Measurements from ENCODE around the gene CPOX.

Gene CPOX

DNA sequence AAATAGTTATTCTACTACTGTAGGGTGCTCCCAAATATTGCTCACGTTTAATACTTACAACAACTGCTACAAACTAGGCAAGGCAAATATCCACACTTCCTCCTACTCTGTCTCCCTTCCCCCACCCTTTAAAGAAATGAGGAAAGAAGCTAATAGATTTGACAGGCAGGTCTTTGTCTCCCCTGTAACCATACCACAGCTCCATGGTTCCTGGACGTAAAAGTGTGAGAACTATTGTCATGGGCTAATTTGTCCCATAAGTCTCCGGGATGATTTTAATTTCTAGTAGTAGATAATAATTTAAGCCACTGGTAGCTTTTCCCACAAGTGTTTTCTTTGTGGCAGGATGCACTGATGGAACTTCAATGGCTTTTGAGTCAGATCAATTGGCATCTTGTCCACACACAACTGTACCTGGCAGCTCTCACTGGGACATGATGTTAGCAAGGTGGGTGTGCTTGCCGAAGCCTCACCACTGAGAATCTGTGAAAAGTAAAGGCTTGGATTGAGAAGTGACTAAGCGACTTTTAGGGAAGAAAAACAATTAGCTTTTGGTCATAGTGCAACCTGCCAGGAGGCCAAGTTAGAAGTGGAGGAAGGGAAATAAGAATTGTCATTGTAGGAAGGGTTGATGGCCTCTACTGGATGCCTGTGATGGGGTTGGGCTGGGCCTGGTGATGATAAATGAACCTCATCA, 1.4 kb upstream of the CPOX start:
- DNase-seq = no peak

DNA sequence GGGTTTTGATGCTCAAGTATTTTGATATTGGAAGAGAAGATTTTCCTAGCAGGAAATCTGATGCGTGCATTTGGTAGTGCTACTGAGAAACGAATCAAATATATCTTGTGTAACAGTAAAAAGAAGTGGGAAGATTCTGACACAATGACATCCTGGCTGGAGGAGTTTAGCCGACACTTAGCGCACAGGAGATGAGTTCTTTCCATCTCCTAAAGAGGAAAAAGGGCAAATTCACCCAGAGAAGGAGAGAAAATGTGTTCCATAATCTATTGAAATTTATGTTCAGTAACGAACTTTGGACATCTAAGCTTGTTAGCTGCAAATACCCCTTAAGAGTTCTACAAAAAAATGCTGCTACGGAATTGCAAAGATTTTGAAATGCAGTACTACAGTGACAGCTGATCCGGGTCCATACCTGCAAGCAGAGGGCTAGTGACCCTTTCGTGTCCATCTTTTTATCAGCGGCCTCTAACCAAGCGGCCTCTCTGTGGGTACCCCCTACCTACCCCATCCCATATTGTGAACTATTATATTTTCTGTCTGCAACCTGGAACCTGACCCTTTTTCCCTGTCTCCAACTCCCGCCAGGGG, 971 bp downstream of the CPOX start:
- DNase-seq = no peak

DNA sequence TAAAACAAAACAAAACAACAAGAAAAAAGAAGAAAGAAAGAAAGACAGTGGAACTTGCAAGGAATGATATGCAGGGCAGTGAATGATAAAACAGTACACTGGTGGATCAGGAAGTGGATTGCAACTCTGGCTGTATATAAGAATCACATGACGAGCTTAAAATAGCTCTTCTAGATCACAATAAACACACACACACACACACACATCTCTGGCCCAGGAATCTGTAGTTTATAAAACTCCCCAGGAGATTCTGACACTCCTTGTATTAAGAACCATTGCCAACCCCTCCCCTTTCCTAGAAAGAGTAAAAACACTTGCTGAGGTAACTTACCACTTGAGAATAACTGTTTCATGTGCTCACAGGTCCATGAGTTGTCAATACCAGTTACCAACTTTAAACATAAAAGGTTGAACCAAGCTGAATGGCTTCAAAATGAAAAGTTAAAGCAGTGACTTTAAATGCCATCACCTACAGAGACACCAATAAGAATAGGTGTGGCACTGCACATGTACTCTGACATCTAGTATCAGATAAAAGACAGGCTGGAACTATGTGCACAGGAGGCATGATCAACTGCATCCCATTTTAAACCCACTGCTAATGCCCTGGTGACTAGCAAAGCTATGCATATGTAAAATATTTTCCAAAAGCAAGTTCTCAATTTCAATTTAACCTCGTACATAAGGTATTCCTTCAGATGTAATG, 3.9 kb downstream of the CPOX start:
- DNase-seq = no peak

DNA sequence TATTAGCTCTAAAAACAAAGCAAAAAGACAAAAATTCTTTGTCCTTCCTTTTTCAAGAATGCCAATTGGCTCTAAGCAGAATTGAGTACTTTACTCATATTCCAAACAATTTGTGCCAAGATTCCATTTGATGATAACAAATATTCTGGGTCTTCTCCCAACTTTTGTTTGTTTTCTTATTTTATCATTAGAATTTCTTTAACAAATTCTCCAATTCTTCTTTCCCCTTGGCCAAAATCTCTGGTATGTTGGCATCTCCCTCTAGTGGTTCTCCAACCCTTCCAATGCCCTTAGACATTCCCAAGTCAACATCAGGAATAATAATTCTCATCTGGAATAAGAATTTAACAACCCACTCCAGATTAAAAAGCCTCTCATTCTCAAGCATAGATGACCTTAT, 5.3 kb downstream of the CPOX start:
- no peak for DNase-seq

DNA sequence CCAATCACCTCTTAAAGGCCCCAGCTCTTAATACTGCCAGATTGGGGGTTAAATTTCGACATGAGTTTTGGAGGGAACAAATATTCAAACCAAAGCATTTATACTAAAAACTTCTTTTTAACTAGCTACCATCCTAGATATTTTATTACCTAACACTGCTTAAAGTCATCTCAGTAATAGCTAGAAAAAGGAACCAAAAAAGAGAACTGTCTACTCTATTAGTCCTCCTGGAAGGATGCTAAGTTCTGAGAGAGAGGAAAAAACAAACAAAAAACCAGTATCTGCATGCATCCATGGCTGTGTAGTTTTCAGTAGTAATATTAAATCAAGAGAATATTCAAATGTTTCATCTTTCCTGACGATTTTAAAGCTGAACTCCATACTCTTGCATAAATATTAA, 5.8 kb downstream of the CPOX start:
- DNase-seq = no peak

DNA sequence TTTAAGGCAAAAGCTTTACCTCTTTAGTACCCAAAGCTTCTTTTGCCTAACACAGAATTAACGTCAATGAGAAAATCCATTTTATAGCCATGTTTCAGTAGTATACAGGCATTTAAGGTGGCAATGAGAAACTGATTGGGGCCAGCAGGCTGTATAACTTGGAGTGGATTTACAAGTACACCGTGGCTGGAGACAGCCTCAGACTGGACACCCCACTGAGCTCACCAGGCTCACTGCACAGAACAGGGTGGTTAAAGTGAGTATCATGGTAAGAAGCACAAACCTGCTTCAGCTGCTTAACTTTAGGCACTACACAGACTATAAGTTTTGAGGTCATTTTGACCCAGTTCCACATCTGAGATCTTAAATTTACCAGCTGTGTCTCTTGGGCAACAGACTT, 8.9 kb downstream of the CPOX start:
- DNase-seq = no peak

DNA sequence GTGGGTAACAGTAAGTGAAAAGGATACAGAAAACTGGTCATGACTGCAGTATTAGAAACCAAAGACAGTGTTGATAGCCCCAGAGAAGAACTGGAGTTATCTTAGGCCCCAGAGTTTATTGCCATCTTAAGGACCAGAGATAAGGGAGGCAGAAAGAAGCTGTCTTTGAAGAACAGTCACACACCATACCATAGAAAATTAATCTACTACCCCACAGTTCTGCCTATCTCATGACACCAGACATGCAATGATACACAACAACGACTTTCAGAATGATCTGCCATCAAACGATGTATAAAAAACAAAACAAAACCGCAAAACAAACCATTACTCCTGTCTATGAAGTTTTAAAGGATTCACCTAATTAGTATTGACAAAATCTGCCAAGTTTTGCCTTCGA, 9.6 kb downstream of the CPOX start:
- no peak for DNase-seq

DNA sequence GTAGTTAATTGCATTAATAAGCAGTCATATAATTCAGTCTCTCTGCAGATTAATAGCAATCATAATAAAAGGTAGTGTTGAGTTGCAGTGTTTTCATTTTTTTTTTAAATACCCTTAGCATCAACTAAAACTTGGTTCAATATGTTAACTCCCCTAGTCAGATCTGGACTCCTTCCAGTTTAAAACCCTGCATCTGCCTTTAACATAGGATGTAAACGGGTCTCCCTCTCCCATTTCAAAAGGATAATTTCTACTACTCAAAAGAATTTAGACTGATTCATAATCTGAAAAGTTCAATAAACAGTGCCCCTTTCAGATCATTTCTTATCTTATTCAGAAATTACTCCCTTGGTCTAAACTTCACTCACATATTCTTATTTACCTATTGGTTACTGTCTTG, 11.4 kb downstream of the CPOX start:
- no peak for DNase-seq

DNA sequence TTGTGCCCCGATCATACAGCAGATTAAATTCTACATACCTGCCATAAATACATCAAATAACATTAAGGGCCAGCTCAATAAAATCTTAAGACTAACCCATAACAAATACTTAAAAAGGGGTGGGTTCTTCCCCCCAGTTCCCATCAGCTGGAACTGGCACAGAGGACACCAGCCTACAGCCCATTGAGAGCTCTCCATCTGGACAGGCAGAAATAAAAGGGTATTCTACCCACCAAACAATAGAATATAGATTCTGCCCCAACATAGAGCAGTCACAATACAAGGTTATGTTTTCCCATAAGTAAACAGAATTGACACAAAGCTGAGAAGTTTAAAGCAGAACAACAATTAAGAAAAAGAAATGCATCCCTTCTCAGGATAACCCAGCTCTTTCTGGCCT, 11.9 kb downstream of the CPOX start:
- DNase-seq = no peak

DNA sequence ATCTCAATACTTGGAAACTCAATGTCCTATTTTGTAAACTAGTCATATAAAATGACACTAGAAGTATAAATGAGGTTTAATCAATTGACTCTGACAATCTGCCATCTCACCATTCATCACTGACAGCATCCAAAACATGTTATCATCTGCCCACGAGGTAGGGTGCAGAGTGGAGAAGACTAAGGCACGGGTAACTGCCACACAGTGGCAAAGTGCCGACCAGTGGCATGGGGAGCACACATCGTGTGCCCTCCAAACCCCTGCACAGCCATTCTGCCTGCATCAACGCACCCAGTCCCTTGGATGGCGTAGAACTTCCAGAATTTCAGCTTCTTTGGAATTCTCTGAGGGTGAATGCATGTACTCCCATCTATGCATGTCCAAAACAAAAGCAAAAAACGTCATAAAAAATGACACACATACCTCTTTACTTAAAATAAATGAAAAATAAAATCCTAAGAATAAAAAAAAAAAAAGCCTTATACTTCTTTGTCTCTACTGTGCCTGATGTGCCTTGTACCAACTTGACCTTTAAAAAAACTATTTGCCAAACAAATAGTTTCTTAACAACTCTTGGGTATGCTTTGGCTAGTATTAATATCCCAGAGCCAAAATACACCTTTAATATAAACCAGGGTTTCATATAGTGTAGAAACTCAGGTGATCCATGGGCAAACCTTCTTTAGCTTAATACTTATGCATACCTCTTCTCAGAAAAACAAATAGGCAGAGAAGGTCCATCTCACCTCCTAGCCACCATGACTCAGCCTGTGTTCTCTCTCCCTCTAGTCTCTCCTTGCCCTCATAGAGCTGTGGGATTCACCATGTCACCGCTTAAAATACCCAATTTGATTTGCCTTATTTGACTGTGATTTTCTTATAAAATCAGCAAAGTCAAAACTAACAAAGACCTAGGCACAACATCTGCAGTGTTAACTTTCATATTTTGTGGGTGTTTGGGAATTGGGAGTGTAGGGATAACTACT, 12.7 kb downstream of the CPOX start:
- DNase-seq = no peak

DNA sequence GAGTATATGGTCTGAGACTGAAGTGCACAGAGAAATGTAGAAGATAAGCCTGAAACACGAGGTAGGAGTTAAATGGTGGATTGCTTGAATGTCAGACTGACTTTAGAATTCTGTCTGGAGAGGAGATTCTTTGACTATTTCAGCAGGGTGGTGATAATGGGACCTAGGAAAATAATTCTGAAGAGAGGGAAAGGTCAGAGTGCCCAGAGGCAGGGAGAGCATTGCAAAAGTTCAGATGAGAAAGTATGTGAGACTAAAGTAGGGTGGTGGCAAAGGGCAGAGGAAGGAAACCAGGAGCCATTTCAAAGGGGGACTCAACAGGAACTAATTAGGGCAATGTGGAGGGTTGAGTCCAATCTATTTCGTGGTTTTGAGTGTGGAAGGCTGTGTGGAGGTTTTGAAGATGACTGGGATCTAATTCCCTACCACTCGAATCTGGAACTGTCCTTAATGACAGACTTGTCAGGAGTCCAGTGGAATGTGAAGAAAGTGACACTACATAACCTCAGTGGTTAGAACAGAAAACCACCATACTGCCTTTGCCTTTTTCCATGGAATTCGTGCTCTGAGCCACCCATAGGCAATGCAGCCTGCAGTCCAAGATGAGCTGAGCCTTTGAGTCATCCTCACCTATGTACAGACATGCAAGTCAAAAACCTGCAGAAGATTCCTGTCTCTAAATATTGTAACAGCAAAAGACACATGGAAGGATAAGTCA, 16.1 kb downstream of the CPOX start:
- peak; percentile 52 for DNase-seq

DNA sequence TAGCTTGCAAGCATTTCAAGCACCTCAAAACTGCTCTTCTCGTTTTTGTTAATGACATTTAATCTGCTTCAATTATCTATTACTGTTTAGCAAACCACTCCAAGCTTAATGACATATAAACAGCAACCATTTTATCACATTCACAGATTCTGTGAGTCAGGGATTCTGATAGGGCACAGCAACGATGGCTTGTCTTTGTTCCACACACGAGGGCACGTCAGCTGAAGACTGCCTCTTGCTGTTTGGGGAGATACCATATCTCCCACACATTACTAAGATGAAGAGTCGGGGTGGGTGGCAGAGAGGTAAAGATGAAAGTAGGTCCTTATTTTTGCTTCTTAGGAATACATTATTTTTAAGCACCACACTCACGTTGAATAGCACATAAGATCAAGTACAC, 19.3 kb downstream of the CPOX start:
- DNase-seq = no peak

DNA sequence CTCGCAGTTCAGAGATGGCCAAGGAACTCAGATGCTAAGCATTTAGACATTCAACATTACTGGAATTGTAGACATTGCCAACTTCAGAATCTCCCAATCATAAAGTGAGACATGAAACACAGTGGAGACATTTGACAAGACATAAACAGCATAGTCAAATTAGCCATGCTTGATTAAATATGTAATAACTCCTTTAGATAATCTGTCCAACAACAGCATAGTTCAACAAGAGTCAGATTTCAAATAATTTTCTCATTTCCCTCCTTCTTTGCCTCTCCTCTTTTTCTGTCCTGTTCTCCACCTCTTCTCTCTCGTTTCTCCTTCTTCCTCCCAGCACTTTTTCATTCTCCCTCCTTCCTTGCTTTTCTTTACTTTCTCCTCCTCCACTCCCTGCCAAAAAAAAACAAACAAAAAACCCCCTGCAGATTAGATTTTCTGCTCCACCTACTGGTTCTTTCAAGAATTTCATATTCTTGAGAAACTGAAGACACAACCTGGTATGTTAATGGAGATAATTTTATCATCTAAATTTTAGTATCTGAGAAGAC, 20.2 kb downstream of the CPOX start:
- no peak for DNase-seq

DNA sequence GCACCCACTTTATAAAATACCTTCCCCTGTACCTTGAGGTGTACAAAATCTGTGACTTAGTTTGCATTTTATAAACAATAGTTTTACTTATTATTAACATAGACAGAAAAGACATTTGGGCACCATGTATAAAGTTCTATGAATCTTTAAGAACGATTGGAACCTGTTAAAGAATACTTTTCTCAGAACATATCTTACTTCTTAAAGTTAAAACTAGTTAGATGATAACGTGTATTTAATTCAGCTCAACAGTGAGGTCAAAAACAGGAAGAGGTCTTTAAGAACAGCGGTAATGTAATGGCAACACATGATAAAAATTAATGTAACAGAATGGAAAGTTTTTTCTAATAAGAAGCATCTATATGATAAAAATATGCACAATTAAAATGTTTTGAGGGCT, 25.0 kb downstream of the CPOX start:
- no peak for DNase-seq

DNA sequence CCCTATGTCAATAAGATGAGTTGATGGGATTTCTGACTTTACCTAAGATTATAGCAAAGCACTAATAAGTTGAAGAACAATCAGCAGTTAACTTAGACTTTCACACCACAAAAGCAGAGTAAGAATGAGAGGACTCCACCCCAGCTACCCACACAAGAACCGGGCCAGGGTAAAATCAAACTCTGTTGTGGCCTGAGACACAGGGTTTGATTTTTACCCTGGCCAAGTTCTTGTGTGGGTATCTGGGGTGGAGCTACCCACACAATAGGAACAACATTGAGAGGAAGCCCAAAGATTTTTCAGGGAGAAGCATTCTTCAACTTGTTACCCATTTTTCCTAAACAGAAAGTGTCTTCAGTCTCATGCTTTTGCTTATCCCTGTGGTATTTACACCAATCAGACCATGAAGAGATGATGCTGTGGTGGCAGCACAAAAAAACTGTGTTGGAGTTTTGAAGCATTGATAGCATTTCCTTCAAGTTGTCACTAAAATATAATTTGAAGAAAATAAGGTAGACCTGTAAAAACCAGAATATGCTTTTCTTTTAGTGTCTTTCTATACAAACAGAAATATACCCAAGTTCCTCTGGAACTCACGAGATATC, 25.6 kb downstream of the CPOX start:
- no peak for DNase-seq

DNA sequence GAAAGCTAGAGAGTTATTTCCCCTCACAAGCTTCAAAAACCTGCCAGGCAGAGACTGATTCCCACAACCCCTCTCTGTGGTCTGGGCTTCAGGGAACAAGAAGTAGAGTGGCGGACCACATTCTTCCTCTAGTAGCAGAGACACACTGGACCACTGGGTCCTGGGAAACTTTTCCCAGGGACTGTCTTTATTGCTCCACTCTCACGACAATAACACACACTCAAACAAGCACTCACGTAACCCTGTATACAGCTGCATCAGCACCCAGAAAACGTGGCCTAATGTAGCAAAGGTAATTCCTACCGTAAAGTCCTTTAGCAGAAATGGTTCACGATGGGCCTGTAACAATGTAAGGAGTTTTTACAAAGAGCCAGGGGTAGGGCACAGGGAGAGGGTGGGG, 27.6 kb downstream of the CPOX start:
- peak; percentile 66 for DNase-seq

DNA sequence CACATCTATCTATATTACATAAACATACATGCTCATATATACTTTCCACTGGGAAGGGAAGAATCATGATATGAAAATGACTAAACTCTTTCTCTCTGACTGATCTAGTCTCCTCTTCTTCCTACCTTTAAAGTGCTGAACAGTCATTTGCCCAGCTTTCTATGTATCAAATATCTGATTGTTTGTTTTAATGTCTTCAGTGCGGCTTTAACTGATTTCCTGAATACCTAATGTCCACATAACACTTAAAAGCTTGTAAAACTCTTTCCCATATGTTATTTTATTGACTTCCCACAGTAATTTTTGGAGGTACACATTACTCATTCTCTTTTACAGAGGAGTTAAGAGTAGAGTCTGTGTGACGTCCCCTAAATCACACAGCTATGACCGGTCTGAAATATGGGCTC, 28.2 kb downstream of the CPOX start:
- DNase-seq = no peak

DNA sequence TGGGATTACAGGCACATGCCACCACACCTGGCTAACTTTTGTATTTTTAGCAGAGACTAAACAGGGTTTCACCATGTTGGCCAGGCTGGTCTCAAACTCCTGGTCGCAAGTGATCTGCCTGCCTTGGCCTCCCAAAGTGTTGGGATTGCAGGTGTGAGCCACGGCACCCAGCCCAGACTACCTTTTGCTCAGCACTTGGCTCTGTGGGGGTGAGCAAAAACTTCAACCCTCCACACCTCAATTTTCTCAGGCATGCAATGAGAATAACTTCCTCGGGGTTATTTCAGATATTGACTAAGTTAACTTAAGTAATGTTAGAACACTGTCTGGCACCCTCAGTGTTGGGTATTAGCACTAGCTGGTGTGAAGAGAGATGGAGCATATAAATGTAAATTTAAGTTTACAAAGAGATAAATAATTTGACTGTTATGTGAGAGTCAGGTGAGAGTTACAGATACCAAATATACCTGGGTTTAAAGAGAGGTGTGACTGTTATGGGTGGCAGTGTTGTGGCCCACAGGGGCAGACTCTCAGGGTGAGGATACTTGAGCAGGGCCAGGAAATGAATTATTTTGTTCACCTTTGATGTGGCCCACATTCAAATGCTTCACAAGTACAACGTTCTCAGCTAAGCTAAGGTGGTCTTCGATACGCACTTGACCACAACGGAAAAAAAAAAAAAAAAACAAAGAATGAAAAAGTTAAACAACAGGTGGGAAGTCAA, 29.0 kb downstream of the CPOX start:
- no peak for DNase-seq

DNA sequence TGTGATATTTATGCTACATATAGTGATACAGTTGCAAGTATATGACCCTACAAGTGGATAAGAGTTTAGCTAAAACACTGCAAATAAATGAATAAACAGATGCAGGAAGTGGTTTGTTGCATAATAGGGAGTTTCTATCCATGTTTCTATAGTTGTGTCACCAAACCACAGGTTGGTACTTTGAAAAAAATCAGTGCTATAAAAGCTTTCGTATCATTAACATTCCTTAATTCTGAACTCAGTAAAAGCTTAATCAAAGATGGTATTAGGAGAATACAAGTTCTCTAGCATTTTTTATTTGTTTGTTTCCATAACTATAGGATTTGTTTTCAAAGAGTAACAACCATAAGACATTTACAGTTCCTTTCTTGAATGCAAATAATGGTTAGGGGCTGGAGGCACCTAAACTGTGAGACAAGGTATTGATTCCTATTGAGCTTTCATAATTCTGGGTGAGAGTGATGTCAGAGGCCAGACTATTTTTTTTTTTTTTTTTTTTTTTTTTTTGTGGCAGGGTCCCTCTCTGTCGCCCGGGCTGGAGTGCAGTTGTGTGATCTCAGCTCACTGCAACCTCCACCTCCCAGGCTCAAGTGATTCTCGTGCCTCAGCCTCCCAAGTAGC, 29.6 kb downstream of the CPOX start:
- no peak for DNase-seq

DNA sequence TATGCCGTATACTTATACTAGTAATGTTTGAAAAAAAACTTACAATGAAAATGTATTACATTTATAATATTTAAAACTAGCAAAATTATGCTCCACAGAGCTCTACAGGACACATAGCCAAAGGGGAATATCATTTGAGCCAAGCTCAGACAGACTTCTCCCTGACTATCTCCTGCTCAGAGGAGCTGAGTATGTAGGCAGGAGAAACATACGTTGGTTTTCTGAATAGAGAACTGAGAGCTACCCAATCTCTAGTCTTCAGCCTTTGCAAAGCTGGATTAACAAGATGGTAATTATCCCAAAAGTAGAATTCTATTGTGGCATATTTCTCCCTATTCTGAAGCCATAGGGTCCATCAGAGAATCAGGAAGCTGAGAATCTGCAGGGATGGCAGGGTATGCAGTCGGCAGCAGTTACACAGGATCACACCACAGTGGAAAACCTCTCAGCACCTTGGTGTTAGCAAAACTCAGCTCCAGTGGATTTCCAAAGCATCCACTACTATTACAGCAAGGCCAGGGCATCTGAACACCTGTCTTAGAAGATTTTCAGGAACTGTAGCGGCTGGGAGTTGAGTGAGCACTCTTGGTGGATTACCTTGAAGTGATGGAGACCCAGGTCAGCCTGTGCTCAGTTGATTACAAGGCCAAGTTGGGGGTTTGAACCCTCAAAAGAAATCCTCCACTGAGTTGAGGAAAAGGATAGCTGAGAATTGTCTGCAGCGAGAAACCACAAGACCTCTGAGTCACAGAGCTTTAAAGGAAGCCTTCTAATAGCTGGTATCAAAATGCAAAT, 31.5 kb downstream of the CPOX start:
- DNase-seq = no peak
